Measurements from ENCODE around the gene NPDC1.

DNA sequence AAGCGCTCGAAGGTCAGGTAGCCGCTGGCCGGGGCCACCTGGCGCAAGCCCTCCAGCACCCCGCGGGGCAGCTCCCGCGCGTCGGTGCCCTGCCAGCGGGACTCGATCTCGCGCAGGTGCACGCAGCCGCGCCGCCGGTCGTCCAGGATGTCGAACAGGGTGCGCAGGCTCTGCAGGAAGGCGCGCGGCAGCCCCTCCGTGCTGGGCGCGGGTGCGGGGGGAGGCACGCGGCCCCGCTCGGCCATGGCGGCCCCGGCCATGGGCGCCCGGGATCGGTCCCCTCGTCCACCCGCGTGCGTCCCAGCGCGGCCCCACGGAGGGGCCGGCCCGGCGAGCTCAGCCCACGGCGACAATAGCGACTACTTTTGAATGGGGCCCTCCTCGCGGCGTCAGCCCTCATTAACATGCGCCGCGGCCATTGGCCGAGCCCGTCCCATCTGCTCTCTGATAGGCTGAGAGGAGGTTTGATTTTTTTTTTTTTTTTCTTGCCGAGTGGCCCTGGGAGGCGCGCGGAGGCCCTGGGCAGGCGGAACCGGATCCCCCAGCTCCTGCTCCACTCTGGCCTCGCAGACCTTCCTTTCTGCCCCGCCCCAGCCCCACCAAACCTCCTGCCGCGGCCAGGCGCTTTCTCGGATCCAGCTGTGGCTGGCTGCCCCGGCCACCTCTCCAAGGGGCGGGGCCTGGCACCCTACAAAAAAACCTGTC is 24.4 kb upstream of the NPDC1 start, which contains the start of gene SAPCD2:
- no peak for TF ChIP-seq ZFP30 (CRISPR knock-in tag; IDR thresholded peaks at IDR 0.05)
- TF ChIP-seq ZFP3 (CRISPR knock-in tag; IDR thresholded peaks at IDR 0.05) = no peak
- TF ChIP-seq ARNTL (CRISPR knock-in tag; IDR thresholded peaks at IDR 0.05; ENCODE audit: borderline replicate concordance, low read depth) = no peak
- TF ChIP-seq ZNF565 (CRISPR knock-in tag; conservative IDR thresholded peaks at IDR 0.05; ENCODE audit: low read depth) = no peak
- no peak for TF ChIP-seq ZNF70 (CRISPR knock-in tag; IDR thresholded peaks at IDR 0.05)
- TF ChIP-seq ISL1 (CRISPR knock-in tag; IDR thresholded peaks at IDR 0.05) = no peak
- no peak for TF ChIP-seq CSDC2 (CRISPR knock-in tag; IDR thresholded peaks at IDR 0.05)
- no peak for TF ChIP-seq ZC3H10 (CRISPR knock-in tag; IDR thresholded peaks at IDR 0.05)
- TF ChIP-seq, protein P1, sequence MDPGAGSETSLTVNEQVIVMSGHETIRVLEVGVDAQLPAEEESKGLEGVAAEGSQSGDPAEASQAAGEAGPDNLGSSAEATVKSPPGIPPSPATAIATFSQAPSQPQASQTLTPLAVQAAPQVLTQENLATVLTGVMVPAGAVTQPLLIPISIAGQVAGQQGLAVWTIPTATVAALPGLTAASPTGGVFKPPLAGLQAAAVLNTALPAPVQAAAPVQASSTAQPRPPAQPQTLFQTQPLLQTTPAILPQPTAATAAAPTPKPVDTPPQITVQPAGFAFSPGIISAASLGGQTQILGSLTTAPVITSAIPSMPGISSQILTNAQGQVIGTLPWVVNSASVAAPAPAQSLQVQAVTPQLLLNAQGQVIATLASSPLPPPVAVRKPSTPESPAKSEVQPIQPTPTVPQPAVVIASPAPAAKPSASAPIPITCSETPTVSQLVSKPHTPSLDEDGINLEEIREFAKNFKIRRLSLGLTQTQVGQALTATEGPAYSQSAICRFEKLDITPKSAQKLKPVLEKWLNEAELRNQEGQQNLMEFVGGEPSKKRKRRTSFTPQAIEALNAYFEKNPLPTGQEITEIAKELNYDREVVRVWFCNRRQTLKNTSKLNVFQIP (CRISPR knock-in tag; IDR thresholded peaks at IDR 0.05; ENCODE audit: borderline replicate concordance, low read depth) = no peak
- no peak for TF ChIP-seq TCF4 (CRISPR knock-in tag; IDR thresholded peaks at IDR 0.05; ENCODE audit: borderline replicate concordance)
- no peak for TF ChIP-seq ZNF8 (CRISPR knock-in tag; IDR thresholded peaks at IDR 0.05)
- TF ChIP-seq GLIS3 (CRISPR knock-in tag; IDR thresholded peaks at IDR 0.05) = no peak
- TF ChIP-seq, protein P2, sequence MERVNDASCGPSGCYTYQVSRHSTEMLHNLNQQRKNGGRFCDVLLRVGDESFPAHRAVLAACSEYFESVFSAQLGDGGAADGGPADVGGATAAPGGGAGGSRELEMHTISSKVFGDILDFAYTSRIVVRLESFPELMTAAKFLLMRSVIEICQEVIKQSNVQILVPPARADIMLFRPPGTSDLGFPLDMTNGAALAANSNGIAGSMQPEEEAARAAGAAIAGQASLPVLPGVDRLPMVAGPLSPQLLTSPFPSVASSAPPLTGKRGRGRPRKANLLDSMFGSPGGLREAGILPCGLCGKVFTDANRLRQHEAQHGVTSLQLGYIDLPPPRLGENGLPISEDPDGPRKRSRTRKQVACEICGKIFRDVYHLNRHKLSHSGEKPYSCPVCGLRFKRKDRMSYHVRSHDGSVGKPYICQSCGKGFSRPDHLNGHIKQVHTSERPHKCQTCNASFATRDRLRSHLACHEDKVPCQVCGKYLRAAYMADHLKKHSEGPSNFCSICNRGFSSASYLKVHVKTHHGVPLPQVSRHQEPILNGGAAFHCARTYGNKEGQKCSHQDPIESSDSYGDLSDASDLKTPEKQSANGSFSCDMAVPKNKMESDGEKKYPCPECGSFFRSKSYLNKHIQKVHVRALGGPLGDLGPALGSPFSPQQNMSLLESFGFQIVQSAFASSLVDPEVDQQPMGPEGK (CRISPR knock-in tag; IDR thresholded peaks at IDR 0.05; ENCODE audit: borderline replicate concordance) = no peak

Data from SK-N-SH treated with all-trans-retinoic acid at 6 μM for 48 hours (cell line).